Amniotic stem cell (primary cell): ENCODE measurements around the gene FAM234A.

Experiments
- DNase-seq: peaks from one replicate; lab custom pipeline; 2025; lab: John Stamatoyannopoulos, UW

Gene FAM234A

GRCh38 chr16:280991-281659 is 46.5 kb downstream of the FAM234A start:
- DNase-seq = no peak

- DNase-seq = no peak
These were observed 47.1 kb downstream of the FAM234A start for GRCh38 chr16:281660-282255.

- DNase-seq = no peak
These were observed 47.9 kb downstream of the FAM234A start for GRCh38 chr16:282491-282890.

GRCh38 chr16:283033-283805 is 48.6 kb downstream of the FAM234A start, which contains the start of gene PDIA2:
TSS of gene PDIA2 (plus strand) at chr16:283164. CDS start at chr16:283170, 6 bp downstream.
- no peak for DNase-seq

- DNase-seq = no peak
These were observed 49.8 kb downstream of the FAM234A start for GRCh38 chr16:284204-285120.

GRCh38 chr16:285146-286055 is 50.8 kb downstream of the FAM234A start:
- DNase-seq = no peak

GRCh38 chr16:286491-287297 is 52.1 kb downstream of the FAM234A start:
- DNase-seq = no peak

GRCh38 chr16:287298-287811 is 52.7 kb downstream of the FAM234A start:
- no peak for DNase-seq

- DNase-seq = no peak
These were observed 53.6 kb downstream of the FAM234A start for GRCh38 chr16:287981-288920.

GRCh38 chr16:289395-289997 is 54.9 kb downstream of the FAM234A start:
- no peak for DNase-seq

- no peak for DNase-seq
These were observed 55.5 kb downstream of the FAM234A start for GRCh38 chr16:290015-290680.

- DNase-seq = no peak
These were observed 56.2 kb downstream of the FAM234A start for GRCh38 chr16:290681-291405.

- no peak for DNase-seq
These were observed 56.9 kb downstream of the FAM234A start for GRCh38 chr16:291539-291938.

- DNase-seq = no peak
These were observed 58.6 kb downstream of the FAM234A start for GRCh38 chr16:293043-293775.

GRCh38 chr16:296276-296675 is 61.7 kb downstream of the FAM234A start:
- DNase-seq = no peak

- no peak for DNase-seq
These were observed 62.3 kb downstream of the FAM234A start for GRCh38 chr16:296806-297510.
